ENCODE data around the gene CLSTN2.

CLSTN2 gene

GRCh38 chr3:140595295-140595694 is 660.3 kb downstream of the CLSTN2 start:
- no peak for DNase-seq (ENCODE audit: low read depth in 2 of 2)

GRCh38 chr3:140597364-140597763 is 662.4 kb downstream of the CLSTN2 start:
- no peak for DNase-seq (ENCODE audit: low read depth in 2 of 2)

GRCh38 chr3:140597792-140598191 is 662.8 kb downstream of the CLSTN2 start:
- no peak for DNase-seq (ENCODE audit: low read depth in 2 of 2)

GRCh38 chr3:140599009-140599408 is 664.0 kb downstream of the CLSTN2 start:
- no peak for DNase-seq (ENCODE audit: low read depth in 2 of 2)

- no peak for DNase-seq (ENCODE audit: low read depth in 2 of 2)
These were observed 664.5 kb downstream of the CLSTN2 start for GRCh38 chr3:140599496-140599895.

- DNase-seq (ENCODE audit: low read depth in 2 of 2): no peak
These were observed 666.9 kb downstream of the CLSTN2 start for GRCh38 chr3:140601881-140602280.

- no peak for DNase-seq (ENCODE audit: low read depth in 2 of 2)
These were observed 667.8 kb downstream of the CLSTN2 start for GRCh38 chr3:140602781-140603180.

- no peak for DNase-seq (ENCODE audit: low read depth in 2 of 2)
These were observed 668.8 kb downstream of the CLSTN2 start for GRCh38 chr3:140603766-140604165.

GRCh38 chr3:140610544-140610943 is 675.6 kb downstream of the CLSTN2 start:
- DNase-seq (ENCODE audit: low read depth in 2 of 2): no peak

- DNase-seq (ENCODE audit: low read depth in 2 of 2): no peak
These were observed 679.0 kb downstream of the CLSTN2 start for GRCh38 chr3:140614001-140614400.

- DNase-seq (ENCODE audit: low read depth in 2 of 2): no peak
These were observed 682.1 kb downstream of the CLSTN2 start for GRCh38 chr3:140617135-140617534.

- no peak for DNase-seq (ENCODE audit: low read depth in 2 of 2)
These were observed 691.9 kb downstream of the CLSTN2 start for GRCh38 chr3:140626856-140627255.

Measured in stimulated activated CD4-positive, alpha-beta T cell treated with anti-CD3 and anti-CD28 coated beads, Interleukin-15, amount 100 ng/mL, for 48 hours (primary cell).